ENCODE data around the gene XAF1.
"Not testable (repeated sequence)": the region's sequence is repeated elsewhere in the genome, so short reads cannot be mapped to it uniquely, and the experiment has no call there.

XAF1 gene

DNA sequence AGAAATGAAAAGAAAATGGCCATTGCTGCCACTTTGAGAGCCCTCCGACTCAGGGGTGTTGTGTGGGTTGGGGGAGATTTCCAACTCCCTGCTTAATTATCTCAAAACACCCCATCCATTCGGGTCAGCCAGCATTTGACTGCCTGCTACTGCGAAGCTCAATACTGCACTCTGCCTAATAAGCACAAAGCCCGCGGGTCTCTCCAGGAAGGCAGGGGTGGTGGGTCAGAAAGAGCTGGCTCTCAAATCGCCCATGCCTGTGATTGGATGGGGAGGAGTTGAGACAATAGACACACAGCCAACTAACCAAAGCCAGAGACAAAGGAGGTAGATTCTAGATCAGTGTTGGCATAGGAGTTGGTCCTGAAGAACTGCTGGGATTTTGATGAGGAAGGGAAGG lies 2.3 kb upstream of the XAF1 start:
- DNase-seq (ENCODE audit: low read depth in 2 of 3, low spot score in 2 of 3), result no peak

GRCh38 chr17:6755281-6755680 lies 565 bp upstream of the XAF1 start:
- no peak for DNase-seq (ENCODE audit: low read depth in 2 of 3, low spot score in 2 of 3)

DNA sequence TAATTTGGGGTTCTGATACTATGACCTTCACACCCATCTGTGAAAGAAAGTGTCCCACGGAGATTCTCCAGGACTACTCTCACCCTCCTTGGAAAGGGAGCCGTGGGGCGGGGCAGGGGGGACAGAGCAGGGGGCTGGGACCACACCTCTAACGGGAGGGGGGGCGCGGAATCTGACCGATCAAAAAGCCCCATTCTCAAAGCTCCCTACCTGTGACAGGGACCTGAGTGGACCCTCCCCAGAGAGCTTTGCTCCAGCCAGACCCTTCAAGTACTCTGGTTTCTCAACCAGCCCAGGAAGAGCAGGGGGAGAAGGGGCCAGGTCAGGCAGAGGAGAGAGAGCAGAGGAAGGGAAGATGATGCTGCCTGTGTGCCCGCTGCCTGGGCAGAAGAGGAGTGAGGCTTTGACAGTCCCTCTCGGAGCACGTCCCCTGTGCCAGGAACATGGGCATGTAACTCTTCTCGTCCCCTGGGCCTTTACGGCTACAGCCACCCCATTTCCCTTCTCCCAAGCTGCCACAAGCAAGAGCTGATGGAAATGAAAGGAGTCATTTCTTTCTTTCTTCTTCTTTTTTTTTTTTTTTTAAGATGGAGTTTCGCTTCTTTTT lies 682 bp downstream of the XAF1 start:
- no peak for DNase-seq (ENCODE audit: low read depth in 2 of 3, low spot score in 2 of 3)

DNA sequence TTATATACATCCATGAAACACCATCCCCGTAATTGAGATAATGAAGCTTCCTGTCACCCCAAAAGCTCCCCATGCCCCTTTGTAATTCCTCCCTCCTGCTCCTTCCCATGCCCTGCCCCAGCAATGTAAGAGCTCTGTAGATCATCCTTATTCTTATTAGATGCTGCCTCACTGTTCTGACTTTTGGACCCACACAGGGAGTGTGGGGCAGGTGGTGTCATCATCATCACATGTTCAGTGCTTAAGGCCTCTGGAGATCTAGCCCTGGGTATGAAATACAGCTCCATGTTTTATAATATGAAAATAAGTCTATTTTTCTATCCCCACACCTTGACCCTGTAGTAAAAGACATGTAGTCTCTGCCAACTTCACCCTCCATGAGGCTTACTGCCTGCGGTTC lies 1.9 kb downstream of the XAF1 start:
- no peak for DNase-seq (ENCODE audit: low read depth in 2 of 3, low spot score in 2 of 3)

GRCh38 chr17:6761779-6762178 lies 5.9 kb downstream of the XAF1 start:
- no peak for DNase-seq (ENCODE audit: low read depth in 2 of 3, low spot score in 2 of 3)

- no peak for DNase-seq (ENCODE audit: low read depth in 2 of 3, low spot score in 2 of 3)
Measured at GRCh38 chr17:6768447-6768846, 12.6 kb downstream of the XAF1 start.

- no peak for DNase-seq (ENCODE audit: low read depth in 2 of 3, low spot score in 2 of 3)
Measured at GRCh38 chr17:6772016-6772415, 16.2 kb downstream of the XAF1 start.

DNA sequence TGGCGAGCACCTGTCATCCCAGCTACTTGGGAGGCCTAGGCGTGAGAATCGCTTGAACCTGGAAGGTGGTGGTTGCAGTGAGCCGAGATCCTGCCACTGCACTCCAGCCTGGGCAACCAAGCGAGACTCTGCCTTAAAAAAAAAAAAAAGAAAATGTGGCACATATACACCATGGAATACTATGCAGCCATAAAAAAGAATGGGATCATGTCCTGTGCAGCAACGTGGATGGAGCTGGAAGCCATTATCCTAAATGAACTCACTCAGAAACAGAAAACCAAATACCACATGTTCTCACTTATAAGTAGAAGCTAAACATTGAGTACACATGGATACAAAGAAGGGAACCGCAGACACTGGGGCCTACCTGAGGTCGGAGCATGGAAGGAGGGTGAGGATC lies 19.1 kb downstream of the XAF1 start:
- DNase-seq (ENCODE audit: low read depth in 2 of 3, low spot score in 2 of 3), result not testable (repeated sequence)

DNA sequence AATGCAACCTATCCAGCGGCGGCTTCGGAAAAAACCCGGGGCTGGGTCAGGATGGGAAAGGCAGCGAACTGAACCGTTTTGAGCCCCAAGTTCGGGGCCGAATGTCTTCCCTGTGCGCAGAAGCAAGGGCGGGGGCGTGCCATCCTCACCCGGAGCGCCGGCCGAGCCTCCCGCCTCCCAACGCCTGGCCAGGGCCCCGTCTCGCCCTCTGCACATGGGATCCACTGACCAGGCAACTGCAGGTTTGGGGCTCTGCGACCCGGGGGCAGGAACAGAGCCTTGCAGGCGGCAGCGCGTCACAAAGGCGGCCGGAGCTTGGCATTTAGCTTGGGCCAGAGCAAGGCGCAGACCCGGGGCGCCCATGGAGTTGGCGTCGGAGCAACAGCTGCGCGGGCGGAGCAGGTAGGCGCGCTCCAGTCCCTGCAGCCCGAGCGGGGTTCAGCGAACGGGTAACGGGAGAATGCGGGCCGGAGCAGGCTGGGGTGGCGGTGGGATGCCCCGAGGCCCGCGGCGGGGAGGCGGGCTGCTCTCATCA lies 20.1 kb downstream of the XAF1 start, which contains the start of gene FBXO39:
Gene FBXO39, plus strand, starts transcription at position 345 of the 535 bp plus-strand sequence. CDS start 3,654 bp downstream, outside the sequence.
- DNase-seq (ENCODE audit: low read depth in 2 of 3, low spot score in 2 of 3), result no peak

DNA sequence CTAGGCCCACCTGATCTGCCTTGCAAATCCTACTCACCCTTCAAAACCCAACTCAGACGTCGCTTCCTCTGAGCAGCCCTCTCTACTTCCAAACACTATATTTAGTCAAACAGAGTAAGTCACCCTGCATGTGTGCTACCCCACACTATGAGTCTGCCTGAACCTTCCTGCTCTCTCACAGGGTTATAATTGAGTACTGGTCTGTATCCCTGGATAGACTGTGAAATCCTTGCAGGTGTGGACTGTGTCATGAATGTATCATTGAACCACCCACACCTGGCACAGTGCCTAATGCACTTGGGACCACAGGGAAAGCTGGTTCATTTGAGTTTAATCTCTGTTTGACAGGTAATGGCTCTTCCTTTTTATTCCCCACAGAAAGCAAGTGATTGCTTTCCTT lies 23.6 kb downstream of the XAF1 start:
- no peak for DNase-seq (ENCODE audit: low read depth in 2 of 3, low spot score in 2 of 3)

DNA sequence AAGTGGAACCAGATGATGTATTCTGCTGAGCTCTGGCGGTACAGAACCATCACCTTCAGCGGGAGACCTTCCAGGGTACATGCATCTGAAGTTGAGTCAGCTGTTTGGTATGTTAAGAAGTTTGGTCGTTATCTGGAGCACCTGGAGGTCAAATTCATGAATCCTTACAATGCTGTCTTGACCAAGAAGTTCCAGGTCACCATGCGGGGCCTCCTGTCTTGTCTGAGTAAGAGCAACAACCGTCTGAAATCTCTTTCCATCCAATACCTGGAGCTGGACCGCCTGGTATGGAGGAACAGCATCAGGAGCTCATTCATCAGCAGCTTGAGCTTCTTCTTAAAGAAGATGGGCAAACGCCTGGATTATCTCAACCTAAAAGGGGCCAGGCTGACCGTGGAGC lies 24.2 kb downstream of the XAF1 start:
- no peak for DNase-seq (ENCODE audit: low read depth in 2 of 3, low spot score in 2 of 3)

- DNase-seq (ENCODE audit: low read depth in 2 of 3, low spot score in 2 of 3), result no peak
Measured at GRCh38 chr17:6780886-6781285, 25.0 kb downstream of the XAF1 start.

DNA sequence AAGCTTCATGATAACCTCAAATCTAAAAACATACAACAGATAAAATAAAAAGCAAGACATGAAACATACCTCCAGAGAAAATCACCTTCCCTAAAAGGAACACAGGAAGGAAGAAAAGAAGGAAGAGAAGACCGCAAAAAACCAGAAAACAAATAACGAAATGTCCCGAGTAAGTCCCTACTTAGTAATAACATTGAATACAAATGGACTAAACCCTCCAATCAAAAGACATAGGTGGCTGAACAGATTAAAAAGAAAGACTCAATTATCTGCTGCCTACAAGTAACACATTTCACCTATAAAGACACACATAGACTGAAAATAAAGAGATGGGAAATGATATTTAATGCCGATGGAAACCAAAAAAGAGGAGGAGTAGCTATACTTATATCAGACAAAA lies 26.4 kb downstream of the XAF1 start:
- no peak for DNase-seq (ENCODE audit: low read depth in 2 of 3, low spot score in 2 of 3)

GRCh38 chr17:6786618-6787017 lies 30.8 kb downstream of the XAF1 start:
- DNase-seq (ENCODE audit: low read depth in 2 of 3, low spot score in 2 of 3), result no peak

DNA sequence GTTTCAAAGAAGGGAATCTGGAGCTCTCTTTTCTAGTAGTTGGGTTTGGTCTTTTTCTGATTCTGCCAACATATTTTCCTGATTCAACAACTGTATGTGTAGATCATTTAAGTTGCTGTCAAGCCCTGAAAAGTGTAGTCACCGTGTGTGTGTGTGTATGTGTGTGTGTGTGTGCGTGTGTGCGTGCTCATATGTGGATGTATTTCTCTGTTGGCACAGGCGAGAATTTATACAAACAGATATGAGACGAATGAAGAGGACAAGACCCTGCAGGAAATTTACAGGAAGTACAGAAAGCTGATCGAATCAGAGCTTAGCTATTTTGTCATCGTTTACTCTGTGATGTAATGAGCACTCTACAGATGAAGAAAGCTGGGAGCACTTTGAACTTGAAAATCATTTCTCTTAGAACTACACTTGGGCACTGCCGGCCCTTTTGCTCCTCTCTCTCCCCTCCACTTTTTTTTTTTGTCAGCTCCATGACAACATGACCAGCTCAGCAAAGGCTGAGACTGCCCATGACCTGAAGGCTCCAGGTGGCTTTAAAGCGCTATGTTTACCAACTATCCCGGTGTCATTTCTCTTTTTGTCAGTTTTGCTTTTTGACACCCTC lies 31.3 kb downstream of the XAF1 start:
- DNase-seq (ENCODE audit: low read depth in 2 of 3, low spot score in 2 of 3), result no peak

GRCh38 chr17:6789146-6789545 lies 33.3 kb downstream of the XAF1 start:
- no peak for DNase-seq (ENCODE audit: low read depth in 2 of 3, low spot score in 2 of 3)

DNA sequence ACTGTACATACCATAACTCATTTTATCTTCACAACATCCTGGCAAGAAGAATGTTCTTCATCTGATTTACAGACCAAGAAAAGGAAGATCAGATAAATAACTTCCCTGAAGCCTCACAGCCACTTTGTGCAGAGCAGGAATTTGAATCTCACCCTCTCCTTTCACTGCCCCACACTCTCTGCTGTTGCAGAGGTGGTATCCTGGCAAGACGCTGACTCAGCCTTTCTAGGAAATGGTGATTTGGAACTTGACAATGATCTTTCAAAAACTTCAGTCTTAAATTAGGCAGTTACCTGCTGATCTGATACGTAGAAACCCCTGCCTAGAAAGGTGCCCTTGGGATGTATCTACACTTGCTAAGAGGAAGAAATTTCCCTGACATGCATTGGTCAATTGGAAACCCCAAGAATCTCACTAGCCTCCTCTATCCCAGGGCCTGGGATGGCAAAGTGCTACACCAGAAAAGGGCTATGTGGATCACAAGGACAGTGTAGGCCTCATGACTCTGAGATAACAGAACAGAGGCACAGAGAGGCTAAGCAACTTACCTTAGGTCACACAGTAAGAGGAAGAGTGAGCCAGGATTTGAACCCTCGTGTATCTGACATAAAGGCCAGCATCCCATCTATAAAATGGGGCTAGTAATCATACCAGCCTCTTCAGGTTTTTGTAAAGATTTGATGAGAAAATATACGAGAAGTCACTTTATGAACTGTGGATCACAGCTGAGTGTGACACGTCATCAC lies 38.1 kb downstream of the XAF1 start:
- DNase-seq (ENCODE audit: low read depth in 2 of 3, low spot score in 2 of 3), result no peak

GRCh38 chr17:6796017-6796886 lies 40.4 kb downstream of the XAF1 start:
- DNase-seq (ENCODE audit: low read depth in 2 of 3, low spot score in 2 of 3), result no peak

- DNase-seq (ENCODE audit: low read depth in 2 of 3, low spot score in 2 of 3), result no peak
Measured at GRCh38 chr17:6796887-6797490, 41.1 kb downstream of the XAF1 start.

DNA sequence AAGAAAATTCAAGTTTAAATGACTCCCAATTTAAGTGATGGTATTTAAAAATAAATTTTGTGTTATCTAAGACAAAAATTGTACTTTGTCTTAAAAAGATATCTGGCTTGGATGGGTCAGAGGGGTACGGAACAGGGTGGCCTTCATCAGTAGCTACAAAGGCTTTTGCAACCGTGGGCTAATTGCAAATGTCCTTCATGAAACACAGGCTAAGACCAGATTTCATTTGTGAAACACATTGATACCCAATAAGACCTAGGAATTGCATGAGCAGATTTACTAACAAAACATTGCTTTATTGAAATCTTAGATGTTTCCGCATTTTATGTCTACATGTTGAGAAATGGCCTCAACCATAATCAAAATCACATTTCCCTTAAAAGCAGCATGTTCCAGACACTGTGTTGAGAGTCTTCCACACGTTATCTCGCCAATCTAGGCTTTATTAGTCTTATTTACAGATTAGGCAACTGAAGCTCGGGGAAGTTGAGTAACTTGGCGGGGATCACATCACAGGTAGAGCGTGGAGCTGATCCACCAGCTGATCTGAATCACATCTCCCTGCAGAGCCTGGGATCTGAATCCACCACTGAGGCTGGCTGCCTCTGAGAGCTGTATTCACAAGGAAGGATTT lies 42.0 kb downstream of the XAF1 start:
- no peak for DNase-seq (ENCODE audit: low read depth in 2 of 3, low spot score in 2 of 3)
